Fibroblast of villous mesenchyme (primary cell): ENCODE results near the gene SULF2. TPM values are rescaled to one million over a fixed set of nuclear protein-coding genes. Genes with fewer than 3 reads are reported as not detected.

ENCODE experiments used
- DNase-seq: peaks from one replicate; pipeline ENCODE4 v3.0.0-alpha.2; 2010; ENCODE audit warnings: low read depth
- H3K4me3 ChIP-seq: 2 replicates; pipeline ENCODE4 v1.5.1; 2011; ENCODE audit warnings: low read depth, mild to moderate bottlenecking, low read length
- total RNA-seq: library from RNA; depleted of rRNA; stranded (reverse); fragments of >200 nt; gene quantifications from 2 replicates; pipeline ENCODE4 v1.2.3, GENCODE V29; 2012
- TF ChIP-seq, protein P1 (sequence below): IDR thresholded peaks from 2 replicates; pipeline ENCODE4 v1.5.1; 2012; ENCODE audit warnings: low read depth, mild to moderate bottlenecking, low read length; ENCODE audit not compliant: insufficient read depth

Gene SULF2
- total RNA-seq, 1 donor, result 3.5 TPM

DNA sequence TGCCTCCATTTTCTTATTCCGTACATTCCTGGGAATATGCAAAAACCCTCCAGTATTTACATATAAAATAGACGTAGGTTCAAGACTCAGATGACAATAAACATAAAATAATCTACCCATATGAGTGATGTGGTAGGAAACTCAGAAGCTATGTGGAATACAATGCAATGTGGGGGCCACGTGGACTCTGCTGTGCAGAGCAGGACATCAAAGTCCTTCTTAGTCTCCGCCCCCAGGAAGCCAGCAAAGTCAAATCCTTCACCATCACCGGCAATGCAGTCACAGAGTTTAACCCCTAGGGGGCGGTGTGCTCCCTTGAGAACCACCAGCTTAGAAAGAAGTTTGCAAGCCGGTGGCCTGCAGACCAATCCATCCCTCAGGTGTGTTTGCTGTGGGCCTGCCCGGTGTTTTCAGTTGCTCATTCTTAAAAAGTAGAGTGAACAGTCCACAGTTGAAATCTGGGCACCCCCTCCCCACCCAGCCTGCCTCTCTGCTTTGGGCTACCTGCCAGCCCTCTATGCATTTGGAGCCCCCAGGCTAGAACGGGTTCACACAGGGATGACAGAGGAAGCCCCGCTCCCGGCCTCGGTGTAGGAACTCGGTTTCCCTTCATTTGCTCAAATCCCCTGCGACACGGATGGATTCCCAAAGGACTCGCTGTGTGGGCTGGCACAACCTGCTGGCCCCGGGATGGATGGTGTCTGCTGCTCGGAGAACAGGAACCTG lies 59.9 kb downstream of the SULF2 start:
- peak; percentile 84 for DNase-seq
- no peak overlapping the region for H3K4me3 ChIP-seq
- TF ChIP-seq, protein P1, sequence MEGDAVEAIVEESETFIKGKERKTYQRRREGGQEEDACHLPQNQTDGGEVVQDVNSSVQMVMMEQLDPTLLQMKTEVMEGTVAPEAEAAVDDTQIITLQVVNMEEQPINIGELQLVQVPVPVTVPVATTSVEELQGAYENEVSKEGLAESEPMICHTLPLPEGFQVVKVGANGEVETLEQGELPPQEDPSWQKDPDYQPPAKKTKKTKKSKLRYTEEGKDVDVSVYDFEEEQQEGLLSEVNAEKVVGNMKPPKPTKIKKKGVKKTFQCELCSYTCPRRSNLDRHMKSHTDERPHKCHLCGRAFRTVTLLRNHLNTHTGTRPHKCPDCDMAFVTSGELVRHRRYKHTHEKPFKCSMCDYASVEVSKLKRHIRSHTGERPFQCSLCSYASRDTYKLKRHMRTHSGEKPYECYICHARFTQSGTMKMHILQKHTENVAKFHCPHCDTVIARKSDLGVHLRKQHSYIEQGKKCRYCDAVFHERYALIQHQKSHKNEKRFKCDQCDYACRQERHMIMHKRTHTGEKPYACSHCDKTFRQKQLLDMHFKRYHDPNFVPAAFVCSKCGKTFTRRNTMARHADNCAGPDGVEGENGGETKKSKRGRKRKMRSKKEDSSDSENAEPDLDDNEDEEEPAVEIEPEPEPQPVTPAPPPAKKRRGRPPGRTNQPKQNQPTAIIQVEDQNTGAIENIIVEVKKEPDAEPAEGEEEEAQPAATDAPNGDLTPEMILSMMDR, result peak; percentile 87

DNA sequence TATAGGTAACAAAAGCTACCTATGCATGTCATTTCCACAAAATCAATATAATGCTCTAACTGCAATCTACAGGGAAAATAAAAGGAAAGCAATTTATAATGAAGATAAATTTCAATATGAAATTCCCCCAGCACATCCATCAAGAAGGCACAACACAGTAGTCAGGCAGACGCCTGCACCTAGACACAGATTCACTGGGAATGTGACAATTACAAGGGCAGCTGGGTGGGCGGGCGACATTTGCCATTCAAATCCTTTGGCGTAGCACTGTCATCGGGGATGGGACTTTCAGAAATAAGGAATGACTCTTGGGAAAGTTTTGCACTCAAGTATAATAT lies 60.4 kb downstream of the SULF2 start:
- TF ChIP-seq, protein P1, result no peak
- H3K4me3 ChIP-seq, result no peak overlapping the region
- DNase-seq, result no peak

DNA sequence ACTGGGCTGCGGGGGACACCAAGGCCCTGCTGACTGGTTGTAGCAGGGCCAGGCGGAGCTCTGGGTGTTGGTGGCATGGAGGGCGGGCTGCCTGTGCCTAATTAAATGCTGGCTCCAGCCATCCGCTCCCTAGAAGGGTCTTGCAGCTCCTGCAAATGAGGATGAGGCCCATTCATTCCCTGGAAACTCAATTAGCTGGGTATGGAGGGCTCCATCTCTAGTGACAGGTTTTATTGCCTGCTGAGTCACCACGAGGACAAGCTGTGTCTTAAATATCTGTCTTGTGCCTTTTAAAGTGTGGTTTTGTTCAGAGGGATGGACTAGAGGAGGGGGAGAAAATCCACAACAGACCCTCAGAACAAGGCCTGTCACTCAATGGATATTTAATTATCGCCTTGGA lies 60.9 kb downstream of the SULF2 start:
- no peak for DNase-seq
- no peak overlapping the region for H3K4me3 ChIP-seq
- TF ChIP-seq, protein P1, result no peak

DNA sequence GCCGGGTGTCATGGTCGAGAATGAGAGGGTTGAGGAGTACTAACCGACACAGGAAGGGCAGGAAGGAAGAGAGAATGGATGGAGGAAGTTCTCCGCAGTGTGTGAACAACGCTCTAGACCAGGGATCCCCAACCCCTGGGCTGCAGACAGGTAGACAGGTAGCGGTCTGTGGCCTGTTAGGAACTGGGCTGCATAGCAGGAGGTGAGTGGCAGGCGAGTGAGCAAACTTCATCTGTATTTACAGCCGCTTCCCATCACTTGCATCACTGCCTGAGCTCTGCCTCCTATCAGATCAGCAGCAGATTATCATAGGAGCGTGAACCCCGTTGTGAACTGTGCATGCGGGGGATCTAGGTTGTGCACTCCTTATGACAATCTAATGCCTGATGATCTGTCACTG lies 62.0 kb downstream of the SULF2 start:
- DNase-seq, result no peak
- TF ChIP-seq, protein P1, result no peak

DNA sequence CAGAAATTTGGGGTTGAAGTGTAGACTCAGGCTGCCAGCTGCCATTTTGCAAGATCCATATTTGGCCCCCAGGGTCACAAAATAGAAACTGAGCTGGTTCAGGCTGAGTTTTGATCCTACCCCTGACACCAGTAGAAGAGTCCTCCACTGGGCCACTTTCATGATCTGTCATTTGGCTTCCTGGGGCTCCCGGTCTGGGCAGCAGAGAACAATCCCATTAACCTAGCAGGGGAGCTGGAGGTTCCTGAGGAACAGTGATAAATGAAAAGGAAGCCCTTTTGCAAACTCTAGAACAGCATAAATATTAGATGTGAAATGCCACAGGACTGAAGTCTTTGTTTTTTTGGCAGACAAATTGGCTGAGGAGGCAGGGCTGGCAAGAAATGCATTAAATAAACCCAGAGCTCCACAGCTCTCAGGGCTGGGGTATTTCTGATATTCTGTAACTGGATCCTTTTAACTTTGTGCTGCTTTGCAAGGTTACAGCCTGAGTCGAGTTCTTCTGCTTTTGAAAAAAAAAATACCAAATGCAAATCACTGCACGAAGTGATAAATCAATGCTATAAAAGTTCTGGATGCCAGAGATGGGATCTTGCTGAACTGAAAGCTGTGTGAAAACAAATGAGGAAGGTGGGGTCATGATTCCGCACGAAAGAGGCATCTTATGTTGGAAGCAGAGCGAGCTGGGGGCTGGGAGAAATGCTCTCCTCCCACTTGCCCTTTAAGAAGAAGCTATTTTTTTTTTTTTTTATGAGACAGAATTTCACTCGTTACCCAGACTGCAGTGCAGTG lies 64.4 kb downstream of the SULF2 start:
- TF ChIP-seq, protein P1, result no peak
- DNase-seq, result peak; percentile 72
- H3K4me3 ChIP-seq, result no peak overlapping the region

More for the DNA sequence above, 62.0 kb downstream of the SULF2 start:
- no peak overlapping the region for H3K4me3 ChIP-seq

DNA sequence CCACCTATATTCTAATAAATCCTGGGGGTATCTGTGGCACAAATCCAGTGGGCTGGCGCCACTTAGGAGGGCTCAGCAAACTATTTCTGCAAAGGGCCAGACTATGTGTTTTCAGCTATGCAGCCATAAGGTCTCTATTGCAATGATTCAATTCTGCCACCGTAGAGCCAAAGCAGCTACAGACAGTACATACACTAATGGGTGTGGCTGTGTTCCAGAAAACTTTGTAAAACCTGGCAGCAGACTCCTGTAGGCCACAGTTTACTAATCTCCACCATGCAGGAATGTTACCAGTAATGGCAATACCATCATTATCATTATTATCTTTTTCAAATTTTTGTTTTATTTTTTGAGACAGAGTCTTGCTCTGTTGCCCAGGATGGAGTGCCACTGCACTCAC lies 65.7 kb downstream of the SULF2 start:
- H3K4me3 ChIP-seq, result no peak overlapping the region
- DNase-seq, result no peak
- TF ChIP-seq, protein P1, result no peak
